ENCODE measurements around the gene ARID5B. TPM values are rescaled to one million over a fixed set of nuclear protein-coding genes. Genes with fewer than 3 reads are reported as not detected.

The ARID5B gene
- total and polyA plus RNA-seq, 2 donors (not counting 1 experiment from before 2014, with no cell fraction given) = 22.4 to 237 TPM

DNA sequence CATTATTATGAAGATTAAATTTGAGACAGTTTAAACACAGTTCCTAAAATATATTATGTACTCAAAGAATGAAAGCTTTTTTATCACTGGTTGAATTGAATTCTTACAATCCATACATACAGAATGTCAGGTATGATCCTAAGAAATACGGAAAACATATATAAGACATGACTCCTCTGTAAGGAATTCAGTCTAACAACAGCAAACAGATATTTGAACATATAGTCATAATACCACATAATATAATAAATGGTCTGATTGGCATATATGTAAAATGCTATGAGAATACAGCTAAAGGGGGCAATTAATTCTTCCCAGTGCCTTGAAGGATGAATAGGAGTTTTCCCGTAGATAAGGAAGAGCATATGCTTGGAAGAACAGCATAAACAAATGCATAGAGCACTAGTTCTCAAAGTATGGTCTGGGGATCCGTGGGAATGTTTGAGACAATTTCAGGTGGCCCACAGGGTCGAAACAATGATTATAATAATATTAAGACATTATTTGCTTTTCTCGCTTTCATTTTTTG, 10.6 kb upstream of the ARID5B start:
- WGBS (ENCODE audit: insufficient coverage) = 100% methylated on average over 1 of the region's 5 CpGs

DNA sequence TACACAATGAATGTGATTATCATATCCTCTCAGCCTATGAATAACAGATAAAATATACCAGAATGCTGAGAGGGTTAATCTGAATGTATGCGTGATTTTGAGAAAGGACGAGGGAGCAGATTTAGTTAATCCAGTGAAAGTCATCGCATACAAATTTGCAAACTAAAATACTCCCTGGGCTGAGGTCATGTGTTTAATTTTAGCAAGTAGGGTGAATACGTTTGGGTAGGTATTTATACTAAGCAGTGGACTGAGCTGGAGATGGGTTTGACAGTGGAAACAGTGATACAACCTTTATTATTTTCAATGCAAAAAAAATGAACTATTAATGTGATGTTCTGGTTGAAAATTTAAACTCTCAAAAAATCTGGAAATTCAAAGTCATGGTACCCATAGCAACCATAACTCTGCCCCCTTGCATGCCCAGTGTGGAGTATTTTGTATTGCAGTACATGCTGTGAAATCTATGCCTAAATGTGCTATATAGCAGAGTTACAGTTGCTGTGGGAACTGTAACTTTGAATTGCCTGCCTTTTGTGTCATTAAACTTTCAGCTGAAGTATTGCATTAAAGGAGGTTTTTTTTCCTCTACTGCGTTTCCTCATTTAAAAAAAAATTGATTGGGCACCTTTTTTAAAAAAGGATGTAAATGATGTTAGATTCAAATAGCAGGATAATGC, 9.5 kb upstream of the ARID5B start:
- no peak overlapping the region for H3K27ac Mint-ChIP-seq
- CTCF ChIA-PET = no interaction called here
- no peak overlapping the region for H3K4me3 ChIP-seq (ENCODE audit: control extremely low read depth in 1 of 5, extremely low read depth in 1 of 5, insufficient read depth in 1 of 5, low read depth in 2 of 5, low read length in 4 of 5)
- peaks cover 5% of the 10 kb centered on the region for H3K4me1 Mint-ChIP-seq
- H4K20me1 ChIP-seq (ENCODE audit: control insufficient read depth, insufficient read depth, low read length, poor library complexity, severe bottlenecking) = no peaks in the 10 kb centered on the region
- H3K27ac ChIP-seq (ENCODE audit: low read length in 2 of 2) = no peak overlapping the region
- peaks cover 5% of the 10 kb centered on the region in 2 donors for H3K4me1 ChIP-seq (ENCODE audit: control insufficient read depth in 2 of 2, insufficient read depth in 2 of 2, low read length in 2 of 2)
- no peak overlapping the region for H2AFZ ChIP-seq (ENCODE audit: insufficient read depth, low read depth, low read length, poor library complexity, severe bottlenecking)
- no peaks in the 10 kb centered on the region for H3K9me3 Mint-ChIP-seq (ENCODE audit: insufficient read depth)
- POLR2A ChIA-PET = no interaction called here
- peaks cover 1% of the 10 kb centered on the region for H3K79me2 ChIP-seq (ENCODE audit: control insufficient read depth, insufficient read depth, low read length)
- no peaks in the 10 kb centered on the region for H3K27me3 Mint-ChIP-seq
- intact Hi-C loops (cut with micrococcal nuclease) = no loop called here
- DNase-seq (no peak), ATAC-seq (ENCODE audit: low read depth) (no peak)
- H3K9ac ChIP-seq (ENCODE audit: low read length) = no peak overlapping the region
- no CpG with 5 or more reads among the region's 5 CpGs for WGBS (ENCODE audit: insufficient coverage)
- H3K36me3 ChIP-seq (replicated peaks in 1 of 2; ENCODE audit: control extremely low read depth in 1 of 2, control insufficient read depth in 1 of 2, extremely low read depth in 1 of 2, insufficient read depth in 2 of 2, low read length in 1 of 2) = no peaks in the 10 kb centered on the region
- H3K27me3 ChIP-seq (replicated peaks in 1 of 4; ENCODE audit: control extremely low read depth in 1 of 4, control insufficient read depth in 3 of 4, insufficient read depth in 4 of 4, low read length in 3 of 4) = no peaks in the 10 kb centered on the region
- TF ChIP-seq, protein P1, sequence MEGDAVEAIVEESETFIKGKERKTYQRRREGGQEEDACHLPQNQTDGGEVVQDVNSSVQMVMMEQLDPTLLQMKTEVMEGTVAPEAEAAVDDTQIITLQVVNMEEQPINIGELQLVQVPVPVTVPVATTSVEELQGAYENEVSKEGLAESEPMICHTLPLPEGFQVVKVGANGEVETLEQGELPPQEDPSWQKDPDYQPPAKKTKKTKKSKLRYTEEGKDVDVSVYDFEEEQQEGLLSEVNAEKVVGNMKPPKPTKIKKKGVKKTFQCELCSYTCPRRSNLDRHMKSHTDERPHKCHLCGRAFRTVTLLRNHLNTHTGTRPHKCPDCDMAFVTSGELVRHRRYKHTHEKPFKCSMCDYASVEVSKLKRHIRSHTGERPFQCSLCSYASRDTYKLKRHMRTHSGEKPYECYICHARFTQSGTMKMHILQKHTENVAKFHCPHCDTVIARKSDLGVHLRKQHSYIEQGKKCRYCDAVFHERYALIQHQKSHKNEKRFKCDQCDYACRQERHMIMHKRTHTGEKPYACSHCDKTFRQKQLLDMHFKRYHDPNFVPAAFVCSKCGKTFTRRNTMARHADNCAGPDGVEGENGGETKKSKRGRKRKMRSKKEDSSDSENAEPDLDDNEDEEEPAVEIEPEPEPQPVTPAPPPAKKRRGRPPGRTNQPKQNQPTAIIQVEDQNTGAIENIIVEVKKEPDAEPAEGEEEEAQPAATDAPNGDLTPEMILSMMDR (IDR thresholded peaks at IDR 0.05) = no peak
- TF ChIP-seq EZH2 (IDR thresholded peaks at IDR 0.05; ENCODE audit: borderline replicate concordance, insufficient read depth, low read depth, low read length, poor library complexity, severe bottlenecking) = no peak
- no peak overlapping the region for H3K4me2 ChIP-seq (replicated peaks; ENCODE audit: low read depth, low read length, poor library complexity, severe bottlenecking)
- H3K9me3 ChIP-seq (ENCODE audit: control extremely low read depth in 1 of 3, control insufficient read depth in 2 of 3, insufficient read depth in 1 of 3, low read length in 2 of 3) = peaks cover 0 to under 1% (median 0%) of the 10 kb centered on the region in 3 donors
- no peak overlapping the region for H3K4me3 Mint-ChIP-seq

More for the DNA sequence above, 10.6 kb upstream of the ARID5B start:
- intact Hi-C loops (cut with micrococcal nuclease) = no loop called here
- ChIA-PET POLR2A (no interaction called here), CTCF (interaction anchor here (1.7 kb wide), 1 partner anchor 375 kb away, joined by 6 read pairs; no protein-coding TSS in a partner anchor)
- H3K4me3 ChIP-seq (ENCODE audit: control extremely low read depth in 1 of 5, extremely low read depth in 1 of 5, insufficient read depth in 1 of 5, low read depth in 2 of 5, low read length in 4 of 5) = no peak overlapping the region
- H3K4me1 ChIP-seq (ENCODE audit: control insufficient read depth in 2 of 2, insufficient read depth in 2 of 2, low read length in 2 of 2) = no peaks in the 10 kb centered on the region
- TF ChIP-seq, protein P1 (IDR thresholded peaks at IDR 0.05) = no peak
- no peak for TF ChIP-seq EZH2 (IDR thresholded peaks at IDR 0.05; ENCODE audit: borderline replicate concordance, insufficient read depth, low read depth, low read length, poor library complexity, severe bottlenecking)
- H3K36me3 ChIP-seq (replicated peaks in 1 of 2; ENCODE audit: control extremely low read depth in 1 of 2, control insufficient read depth in 1 of 2, extremely low read depth in 1 of 2, insufficient read depth in 2 of 2, low read length in 1 of 2) = no peaks in the 10 kb centered on the region
- H3K27me3 ChIP-seq (replicated peaks in 1 of 4; ENCODE audit: control extremely low read depth in 1 of 4, control insufficient read depth in 3 of 4, insufficient read depth in 4 of 4, low read length in 3 of 4) = no peaks in the 10 kb centered on the region
- DNase-seq = no peak
- H3K27ac ChIP-seq (ENCODE audit: low read length in 2 of 2) = no peak overlapping the region
- H3K27me3 Mint-ChIP-seq = no peaks in the 10 kb centered on the region
- no peaks in the 10 kb centered on the region for H3K79me2 ChIP-seq (ENCODE audit: control insufficient read depth, insufficient read depth, low read length)
- H2AFZ ChIP-seq (ENCODE audit: insufficient read depth, low read depth, low read length, poor library complexity, severe bottlenecking) = no peak overlapping the region
- no peak overlapping the region for H3K4me3 Mint-ChIP-seq
- H3K4me2 ChIP-seq (replicated peaks; ENCODE audit: low read depth, low read length, poor library complexity, severe bottlenecking) = no peak overlapping the region
- no peaks in the 10 kb centered on the region for H4K20me1 ChIP-seq (ENCODE audit: control insufficient read depth, insufficient read depth, low read length, poor library complexity, severe bottlenecking)
- no peak for ATAC-seq (ENCODE audit: low read depth)
- H3K4me1 Mint-ChIP-seq = no peaks in the 10 kb centered on the region
- no peaks in the 10 kb centered on the region for H3K9me3 Mint-ChIP-seq (ENCODE audit: insufficient read depth)
- H3K9me3 ChIP-seq (ENCODE audit: control extremely low read depth in 1 of 3, control insufficient read depth in 2 of 3, insufficient read depth in 1 of 3, low read length in 2 of 3) = no peaks in the 10 kb centered on the region
- H3K27ac Mint-ChIP-seq = no peak overlapping the region
- no peak overlapping the region for H3K9ac ChIP-seq (ENCODE audit: low read length)

All from B cell (primary cell).